Measurements from ENCODE around the gene ITGA1.
"Not testable (repeated sequence)": the region's sequence is repeated elsewhere in the genome, so short reads cannot be mapped to it uniquely, and the experiment has no call there.

The ITGA1 gene

DNA sequence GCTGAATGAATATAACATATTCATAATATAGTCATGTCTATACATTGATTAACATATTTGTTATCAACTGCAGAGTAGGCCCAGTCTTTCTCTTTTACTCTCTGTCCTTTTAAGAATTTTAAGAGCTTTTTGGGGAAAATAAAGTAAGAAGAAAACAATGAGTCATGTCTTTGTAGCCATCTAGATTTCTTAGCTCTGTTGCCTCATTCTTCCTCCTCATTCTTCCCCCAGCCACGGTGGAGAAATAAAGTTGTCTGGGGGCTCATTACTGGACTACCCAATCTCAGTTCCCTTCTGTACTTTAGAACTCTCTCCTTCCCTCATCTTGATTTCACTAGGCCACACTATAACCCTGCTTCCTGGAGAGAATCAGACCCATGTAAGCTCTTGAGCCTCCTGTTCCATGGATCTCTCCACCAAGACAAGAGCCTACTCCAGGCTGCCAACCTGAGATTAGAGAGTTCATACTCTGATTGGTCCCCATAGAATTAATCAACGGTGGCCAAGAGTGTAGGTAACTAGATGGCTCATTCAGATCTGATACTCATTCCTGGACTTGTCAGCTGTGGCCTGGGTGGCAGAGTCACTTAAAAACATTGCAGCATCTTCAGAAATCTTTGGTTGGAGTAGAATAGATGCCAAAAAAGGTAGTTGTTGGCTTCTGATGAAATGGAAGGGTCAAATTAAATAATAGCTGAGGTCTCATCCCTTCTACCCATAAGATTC is 44.2 kb downstream of the ITGA1 start:
- no peak for DNase-seq (ENCODE audit: low spot score)

DNA sequence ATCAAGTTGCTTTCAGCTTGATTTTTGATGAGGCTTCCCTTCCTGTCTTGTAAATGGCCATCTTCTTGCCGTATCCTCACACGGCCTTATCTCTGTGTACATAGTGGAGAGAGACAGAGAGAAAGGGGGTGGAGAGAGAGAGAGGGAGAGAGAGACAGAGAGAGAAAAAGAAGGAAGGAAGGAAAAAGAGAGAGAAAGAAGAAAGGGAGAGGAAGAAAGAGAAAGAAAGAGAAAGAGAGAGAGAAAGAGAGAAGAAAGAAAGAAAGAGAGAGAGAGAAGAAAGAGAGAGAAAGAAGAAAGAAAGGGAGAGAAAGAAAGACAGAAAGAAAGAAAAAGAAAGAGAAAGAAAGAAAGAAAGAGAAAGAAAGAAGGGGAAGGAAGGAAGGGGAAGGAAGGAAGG is 46.6 kb downstream of the ITGA1 start:
- DNase-seq (ENCODE audit: low spot score): no peak

DNA sequence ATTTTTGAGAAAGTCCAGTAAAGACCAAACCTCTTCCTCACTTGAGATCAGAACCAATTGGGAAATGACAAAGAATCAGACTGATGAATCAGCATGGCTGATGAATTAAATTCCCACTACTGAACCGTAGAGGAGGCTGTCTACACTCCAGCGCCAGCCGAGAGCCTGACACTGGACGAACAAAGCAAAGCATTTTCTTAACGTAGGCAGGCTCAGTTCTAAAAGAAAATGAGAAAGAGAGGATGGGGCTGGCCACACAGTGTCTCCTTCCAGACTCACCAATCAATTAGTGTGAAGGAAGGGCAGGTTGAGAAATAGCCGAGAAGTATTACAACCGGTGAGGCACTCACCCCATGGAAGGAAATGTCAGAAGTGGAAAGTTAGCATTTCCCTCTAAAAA is 49.4 kb downstream of the ITGA1 start:
- no peak for DNase-seq (ENCODE audit: low spot score)

DNA sequence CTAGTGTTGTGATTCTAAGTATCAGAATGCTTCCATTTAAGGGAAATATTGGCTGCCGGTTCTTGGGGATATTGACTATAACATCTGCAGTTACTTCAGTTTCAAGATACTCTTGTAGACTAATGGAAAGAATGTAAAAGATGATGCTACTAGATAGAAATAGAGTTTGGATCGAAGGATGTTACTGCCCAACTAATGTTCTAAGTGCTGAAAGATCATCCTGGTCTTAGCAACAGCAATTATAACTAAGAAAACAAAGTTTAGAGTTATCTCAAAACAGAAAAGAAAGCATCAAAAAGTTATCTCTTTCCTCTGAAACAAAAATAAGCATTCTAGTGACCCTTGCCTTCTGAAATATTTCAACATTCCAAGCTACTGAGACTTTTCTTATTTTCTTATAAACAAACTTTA is 49.9 kb downstream of the ITGA1 start:
- DNase-seq (ENCODE audit: low spot score): no peak

DNA sequence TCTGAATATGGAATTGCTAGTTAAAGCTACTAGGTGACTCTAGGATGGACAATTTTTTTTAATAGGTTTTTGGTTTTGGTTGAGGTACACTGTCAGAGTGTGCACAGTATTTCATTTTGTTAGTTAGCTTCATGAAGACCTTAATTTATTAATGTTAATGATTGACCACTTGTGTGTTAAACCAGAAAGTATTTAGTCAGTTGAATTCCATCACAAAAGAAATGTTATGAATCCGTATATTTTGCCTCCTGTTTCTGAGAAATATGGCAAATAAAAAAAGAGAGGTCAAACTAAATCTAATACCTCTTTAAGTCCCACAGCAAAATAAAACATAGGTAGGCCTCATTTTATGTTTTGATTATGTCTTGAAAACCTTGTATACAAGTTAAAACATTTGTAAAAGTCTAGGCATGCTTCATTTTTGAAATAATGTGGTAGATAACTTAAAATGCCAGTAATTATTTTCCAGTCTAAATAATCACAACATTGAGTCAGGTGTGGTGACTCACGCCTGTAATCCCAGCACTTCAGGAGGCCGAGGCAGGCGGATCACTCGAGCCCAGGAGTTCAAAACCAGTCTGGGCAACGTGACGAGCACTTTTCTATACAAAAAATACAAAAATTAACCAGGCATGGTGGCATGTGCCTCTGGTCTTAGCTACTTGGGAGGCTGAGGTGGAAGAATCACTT is 50.8 kb downstream of the ITGA1 start:
- no peak for DNase-seq (ENCODE audit: low spot score)

DNA sequence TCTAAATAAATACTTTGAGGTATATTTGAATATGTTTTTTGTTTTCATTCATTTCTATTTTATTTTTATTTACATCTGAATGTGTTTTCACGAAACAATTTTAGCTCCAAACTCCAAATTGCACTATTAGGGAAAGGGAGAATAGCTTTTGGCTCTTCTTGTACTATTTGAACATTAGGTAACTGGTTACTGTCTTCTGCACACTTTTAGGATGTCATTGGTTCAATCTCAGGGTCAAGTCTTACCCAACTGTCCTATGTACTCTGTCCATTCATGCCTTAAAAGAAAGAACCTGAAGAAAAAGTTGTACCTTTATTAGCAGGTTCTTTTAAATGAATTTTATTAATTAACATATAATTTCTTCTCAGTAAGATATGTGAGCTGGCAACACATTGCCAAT is 51.6 kb downstream of the ITGA1 start:
- no peak for DNase-seq (ENCODE audit: low spot score)

DNA sequence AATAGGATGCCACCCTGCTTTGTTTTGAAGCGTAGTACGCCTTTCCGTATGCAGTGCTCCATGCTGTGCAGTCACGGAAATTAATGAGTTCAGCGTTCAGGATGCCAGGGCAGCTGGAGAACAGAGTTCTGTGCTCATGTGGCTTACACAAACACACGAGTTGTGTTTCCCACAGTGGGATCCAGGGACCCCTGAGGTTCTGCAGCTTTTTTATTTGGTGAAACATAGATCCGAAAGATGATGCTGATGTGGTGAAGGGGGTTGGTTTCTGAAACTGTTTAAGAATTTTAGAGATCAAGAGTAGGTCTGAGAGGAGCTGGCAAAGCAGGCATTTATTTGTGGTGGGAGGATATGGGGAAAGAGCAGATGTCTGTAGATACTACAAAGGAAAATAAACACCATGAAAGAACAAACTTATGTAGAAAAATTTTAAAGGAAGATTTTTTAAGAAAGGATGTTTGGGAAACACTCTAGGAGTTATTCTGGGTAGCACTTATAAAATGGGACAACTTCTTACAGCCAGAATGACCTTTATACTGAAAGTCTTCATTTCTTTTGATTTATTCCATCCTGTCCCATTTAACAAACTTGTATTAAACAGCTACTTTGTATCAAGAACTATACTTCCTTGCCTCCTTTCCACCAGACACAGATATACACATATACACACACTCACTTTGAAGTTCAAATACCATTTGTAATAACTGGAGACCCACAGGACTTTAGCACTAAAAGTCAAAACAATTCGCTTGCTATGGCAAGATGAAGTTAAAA is 52.7 kb downstream of the ITGA1 start:
- no peak for DNase-seq (ENCODE audit: low spot score)

DNA sequence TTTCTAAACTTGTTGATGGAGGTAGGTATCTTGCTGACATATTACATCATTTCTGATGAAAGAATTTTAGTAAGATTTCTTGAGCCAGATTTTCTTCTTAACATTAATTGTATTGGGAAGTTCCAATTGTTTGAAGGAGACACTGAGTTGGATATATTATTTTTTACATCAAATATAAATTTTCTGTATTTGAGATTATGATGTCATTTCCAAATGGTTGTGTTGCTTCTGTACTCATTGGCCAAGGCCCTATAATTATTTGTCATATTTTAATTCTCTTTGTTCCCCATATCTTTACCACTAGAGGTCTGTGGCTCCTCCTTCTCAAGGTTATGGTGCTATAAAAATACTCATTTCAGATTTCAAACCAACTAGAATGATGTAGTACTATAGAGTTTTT is 53.4 kb downstream of the ITGA1 start:
- DNase-seq (ENCODE audit: low spot score): no peak

DNA sequence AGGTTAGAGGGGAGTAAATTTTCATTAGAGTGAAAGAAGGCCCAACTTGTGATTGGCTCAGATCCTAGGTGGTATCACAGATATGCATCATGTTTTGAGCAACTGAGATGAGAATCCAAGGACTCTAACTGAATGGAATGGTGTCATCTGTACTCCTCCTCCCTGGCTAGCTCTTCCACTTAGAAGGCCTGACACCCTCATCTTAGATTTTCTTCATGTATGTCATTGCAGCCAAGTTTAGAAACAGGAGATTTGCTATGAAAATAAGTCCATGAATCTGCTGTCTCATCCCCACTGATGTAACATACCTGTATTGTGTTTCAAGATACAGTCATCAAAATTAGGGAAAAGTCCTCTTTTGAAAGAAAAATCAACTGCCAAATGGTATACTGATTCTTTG is 54.4 kb downstream of the ITGA1 start:
- no peak for DNase-seq (ENCODE audit: low spot score)

DNA sequence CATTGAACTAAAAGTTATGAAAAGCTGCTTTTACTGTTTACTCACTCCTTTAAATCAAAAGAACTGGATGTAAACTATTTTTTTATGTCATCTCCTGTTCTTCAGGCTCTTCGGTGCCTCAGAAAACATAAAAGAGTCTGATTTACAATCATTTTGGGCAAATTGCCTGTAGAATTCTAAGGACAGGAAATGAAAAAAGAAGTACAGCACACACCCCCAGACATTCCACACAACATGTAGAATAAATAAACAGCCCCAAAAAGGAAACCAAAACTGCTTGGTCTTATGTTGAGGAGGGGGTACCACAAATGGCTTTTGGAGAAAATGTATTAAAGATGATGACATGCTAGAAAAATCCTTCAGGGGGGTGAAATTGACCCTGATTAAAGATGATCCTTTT is 57.2 kb downstream of the ITGA1 start:
- no peak for DNase-seq (ENCODE audit: low spot score)

DNA sequence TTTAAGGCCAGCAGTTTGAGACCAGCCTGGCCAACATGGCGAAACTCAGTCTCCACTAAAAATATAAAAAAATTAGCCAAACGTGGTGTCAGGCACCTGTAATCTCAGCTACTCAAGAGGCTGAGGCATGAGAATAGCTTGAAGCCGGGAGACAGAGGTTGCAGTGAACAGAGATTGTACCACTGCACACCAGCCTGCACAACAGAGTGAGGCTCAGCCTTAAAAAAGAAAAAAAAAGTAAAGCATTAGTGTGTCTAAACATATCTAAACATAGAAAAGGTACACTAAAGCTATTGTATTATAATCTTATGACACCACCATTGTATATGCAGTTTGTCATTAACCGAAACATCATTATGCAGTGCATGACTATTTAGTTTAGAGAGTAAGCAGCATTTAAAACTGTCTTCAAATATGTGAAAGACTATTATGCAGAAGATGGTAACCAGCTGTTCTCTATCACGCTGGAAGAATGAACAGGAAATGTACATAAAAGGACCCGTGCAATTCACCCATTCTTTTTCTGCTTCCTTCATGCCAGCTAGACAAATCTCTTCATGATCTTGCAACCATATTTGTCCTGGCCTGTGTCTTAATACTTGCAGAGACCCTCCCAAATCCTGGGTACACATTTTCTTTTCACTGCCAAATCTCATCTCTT is 58.6 kb downstream of the ITGA1 start:
- no peak for DNase-seq (ENCODE audit: low spot score)

DNA sequence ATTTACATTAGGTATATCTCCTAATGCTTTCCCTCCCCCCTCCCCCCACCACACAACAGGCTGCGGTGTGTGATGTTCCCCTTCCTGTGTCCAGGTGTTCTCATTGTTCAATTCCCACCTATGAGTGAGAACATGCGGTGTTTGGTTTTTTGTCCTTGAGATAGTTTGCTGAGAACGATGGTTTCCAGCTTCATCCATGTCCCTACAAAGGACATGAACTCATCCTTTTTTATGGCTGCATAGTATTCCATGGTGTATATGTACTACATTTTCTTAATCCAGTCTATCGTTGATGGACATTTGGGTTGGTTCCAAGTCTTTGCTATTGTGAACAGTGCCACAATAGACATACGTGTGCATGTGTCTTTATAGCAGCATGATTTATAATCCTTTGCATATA is 61.0 kb downstream of the ITGA1 start:
- not testable (repeated sequence) for DNase-seq (ENCODE audit: low spot score)

DNA sequence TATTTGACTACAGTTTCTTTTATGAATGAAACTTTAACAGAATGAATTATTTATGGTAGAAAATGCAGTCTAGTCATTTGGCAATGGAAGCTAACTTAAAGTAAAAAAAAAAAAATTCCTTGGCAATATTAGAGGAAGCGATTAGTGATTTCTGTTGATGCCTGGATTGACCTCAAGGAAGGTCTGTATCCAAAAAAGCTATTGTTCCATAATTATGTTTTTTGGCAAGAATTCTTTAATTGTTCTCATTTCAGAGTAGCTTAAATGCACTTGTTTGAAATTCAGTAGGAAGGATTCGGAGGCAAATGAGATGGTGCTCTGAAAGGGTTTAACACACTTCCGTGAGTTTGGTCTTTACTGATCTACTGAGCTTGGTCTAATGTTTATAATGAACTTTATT is 61.8 kb downstream of the ITGA1 start:
- no peak for DNase-seq (ENCODE audit: low spot score)

DNA sequence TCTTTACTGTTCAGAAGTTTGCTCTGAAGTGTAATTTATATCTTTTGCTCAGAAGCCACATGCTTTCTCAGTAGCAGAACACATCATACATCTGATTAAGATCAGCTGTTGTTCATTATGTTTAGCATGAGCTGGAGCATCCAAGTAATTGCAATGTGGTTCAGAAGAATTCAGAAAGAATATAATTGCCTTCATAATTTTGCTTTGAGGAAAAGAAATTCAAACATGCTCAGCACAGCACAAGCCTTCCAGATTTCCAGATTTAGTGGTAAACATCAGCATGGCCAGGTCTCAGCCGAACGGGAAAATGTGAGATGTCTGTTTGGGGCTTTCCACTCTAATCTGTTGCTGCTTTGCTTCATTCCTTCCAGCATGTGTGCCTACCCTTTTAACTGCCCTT is 65.9 kb downstream of the ITGA1 start:
- DNase-seq (ENCODE audit: low spot score): no peak

DNA sequence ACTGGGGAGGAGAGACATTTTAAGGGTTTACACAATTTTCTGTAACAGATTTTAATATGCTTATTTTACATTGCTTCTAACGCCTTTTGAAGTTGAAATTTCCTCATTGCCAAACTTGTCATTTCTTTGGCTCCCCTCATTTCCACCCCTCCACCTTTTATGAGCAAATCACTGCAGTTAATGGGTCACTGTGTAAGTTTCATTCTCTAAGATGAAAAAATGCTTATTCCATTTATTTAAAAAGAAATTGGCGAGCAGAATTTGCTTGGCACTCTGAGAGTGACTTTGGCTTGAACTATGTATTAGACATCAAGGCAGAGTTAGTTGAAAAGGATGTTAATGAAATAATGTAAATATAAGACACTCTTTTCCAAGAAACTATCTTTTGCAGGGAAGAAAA is 66.6 kb downstream of the ITGA1 start:
- DNase-seq (ENCODE audit: low spot score): no peak

DNA sequence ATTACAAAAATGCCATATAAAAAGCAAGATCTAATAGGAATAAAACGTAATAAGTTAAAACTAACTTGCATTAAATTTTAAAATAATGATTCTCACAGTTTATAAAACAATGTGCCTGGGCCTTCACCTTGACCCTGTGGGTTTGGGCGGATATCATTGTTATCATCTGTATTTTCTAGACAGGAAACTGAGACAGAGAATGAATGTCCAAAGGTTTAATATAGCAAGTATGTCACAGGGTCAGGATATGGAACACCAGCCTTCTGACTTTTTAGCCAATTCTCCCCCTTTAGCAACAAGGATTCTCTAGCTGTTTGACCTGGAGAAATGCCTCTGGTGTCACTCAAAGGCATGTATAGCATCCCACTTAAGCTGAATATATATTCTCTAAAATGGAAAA is 67.2 kb downstream of the ITGA1 start:
- no peak for DNase-seq (ENCODE audit: low spot score)

DNA sequence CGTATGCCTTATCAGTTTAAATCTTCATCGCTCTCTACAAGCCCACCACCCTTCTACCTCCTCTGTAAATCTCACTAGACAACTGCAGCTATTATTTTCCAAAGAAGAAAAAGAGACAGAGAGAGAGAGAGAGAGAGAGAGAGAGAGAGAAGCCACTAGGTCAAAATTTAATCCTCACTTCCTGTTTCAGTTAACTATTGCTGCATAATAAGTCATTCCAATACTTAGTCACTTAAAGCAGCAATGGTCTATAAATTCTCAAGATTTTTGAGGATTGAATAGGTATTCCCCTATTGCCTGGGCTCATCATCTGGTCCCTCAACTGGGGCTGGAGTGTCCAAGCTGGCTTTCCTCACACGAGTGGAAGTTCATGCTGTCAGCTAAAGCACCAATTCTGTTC is 68.8 kb downstream of the ITGA1 start:
- no peak for DNase-seq (ENCODE audit: low spot score)

DNA sequence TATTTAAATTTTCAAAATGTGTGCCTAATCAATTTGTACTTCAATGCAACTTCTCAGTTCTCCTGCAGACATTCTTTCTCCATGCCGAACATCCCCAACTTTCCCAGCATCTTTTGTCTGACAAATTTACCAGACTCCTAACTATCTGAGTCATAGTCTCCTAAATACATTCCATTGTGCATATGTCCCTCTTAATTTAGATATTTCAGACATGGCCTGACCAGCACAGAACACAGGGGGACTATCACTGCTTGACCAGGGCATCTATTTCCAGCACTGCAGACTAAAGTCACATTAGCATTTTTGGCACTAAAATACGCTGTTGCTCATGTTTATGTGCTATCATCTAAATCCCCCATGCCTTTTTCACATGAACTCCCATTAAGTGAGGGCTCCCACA is 71.9 kb downstream of the ITGA1 start:
- no peak for DNase-seq (ENCODE audit: low spot score)

DNA sequence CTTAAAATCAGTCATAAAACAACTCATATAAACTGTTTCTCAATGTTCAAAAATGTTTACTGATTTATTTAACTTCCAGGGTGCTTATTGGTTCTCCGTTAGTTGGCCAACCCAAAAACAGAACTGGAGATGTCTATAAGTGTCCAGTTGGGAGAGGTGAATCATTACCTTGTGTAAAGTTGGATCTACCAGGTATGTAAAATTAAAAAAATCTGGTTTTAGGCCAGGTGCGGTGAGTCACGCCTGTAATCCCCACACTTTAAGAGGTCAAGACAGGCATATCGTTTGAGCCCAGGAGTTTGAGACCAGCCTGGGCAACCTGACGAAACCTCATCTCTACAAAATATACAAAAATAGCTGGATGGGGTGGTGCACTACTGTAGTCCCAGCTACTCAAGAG is 73.7 kb downstream of the ITGA1 start:
- no peak for DNase-seq (ENCODE audit: low spot score)

DNA sequence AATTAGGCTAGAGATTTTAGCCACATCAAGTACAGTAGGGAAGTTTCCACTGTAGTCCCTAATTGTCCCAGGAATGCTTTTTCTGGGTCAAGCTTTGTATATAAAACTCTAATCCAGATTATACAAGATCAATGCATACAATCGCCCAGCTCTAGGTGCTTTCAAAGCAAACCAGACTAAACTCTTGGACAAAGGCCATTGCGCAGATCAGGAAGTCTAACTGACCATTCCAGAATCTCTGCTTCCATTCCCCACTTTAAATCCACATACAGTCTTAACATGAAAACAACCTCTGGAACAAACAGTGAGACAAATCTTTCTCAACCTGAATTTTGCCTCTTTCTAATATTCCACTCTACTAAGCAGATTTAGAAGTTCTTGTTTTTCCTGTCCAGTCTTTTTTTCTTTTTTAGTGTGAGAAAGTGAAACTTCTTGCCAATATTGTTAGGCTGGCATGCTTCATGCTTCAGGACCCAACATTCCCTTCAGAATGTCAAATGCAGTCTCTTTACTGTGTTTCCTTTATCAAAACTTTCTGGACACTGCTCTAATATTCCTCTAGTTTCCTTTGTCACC is 76.1 kb downstream of the ITGA1 start:
- no peak for DNase-seq (ENCODE audit: low spot score)

DNA sequence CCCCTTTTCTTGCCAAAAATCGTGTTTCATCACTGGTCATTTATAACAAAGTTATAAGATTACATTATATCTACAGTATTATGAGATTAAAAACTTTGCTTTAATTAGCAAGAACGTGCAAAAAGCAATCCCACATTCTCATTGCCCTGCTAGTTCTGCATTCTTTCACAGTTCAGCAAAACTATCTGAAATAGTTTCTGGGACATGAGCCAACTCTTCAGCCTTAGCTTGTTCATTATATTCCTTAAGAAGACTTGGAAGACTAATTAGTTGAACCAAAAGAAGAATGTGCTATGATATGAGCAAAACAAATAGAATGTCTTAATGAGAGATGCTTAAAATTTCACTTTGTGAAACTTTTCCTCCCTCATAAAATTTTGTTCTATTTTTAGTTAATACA is 76.7 kb downstream of the ITGA1 start:
- no peak for DNase-seq (ENCODE audit: low spot score)

DNA sequence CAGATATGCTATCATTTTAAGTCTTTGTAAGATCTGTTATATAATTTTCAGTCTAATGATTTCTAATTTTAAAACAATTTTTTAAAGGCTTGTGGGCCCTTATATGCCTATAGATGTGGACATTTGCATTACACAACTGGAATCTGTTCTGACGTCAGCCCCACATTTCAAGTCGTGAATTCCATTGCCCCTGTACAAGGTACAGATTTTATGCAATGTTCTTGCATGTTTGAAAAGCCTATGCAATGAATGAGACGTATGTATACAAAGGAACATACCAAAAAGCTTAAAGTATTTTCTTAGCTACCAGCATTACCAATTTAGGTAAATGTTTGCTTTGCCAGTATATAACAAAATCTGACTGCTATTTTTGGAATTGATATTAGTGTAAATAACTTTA is 77.2 kb downstream of the ITGA1 start:
- DNase-seq (ENCODE audit: low spot score): no peak

Measured in CD4-positive, alpha-beta T cell treated with Interleukin-15 for 4 hours (primary cell).